HEK293T (cell line): ENCODE measurements around the gene P4HTM.

ENCODE experiments used
- CTCF ChIA-PET: fragments of 350-600 bp; formaldehyde crosslinking; extraction: SDS; loops from one replicate; lab custom pipeline; 2021; ENCODE audit warnings: antibody characterized with exemption, inconsistent platforms; lab: Yijun Ruan, JAX
- POLR2A ChIA-PET: fragments of 350-600 bp; formaldehyde crosslinking; extraction: SDS; loops from one replicate; lab custom pipeline; 2020; ENCODE audit warnings: antibody characterized with exemption, inconsistent platforms; lab: Yijun Ruan, JAX
- DNase-seq: peaks from one replicate; pipeline ENCODE4 v3.0.0; 2012; ENCODE audit warnings: mixed read lengths; ENCODE audit errors: extremely low spot score
- ARNT ChIP-seq: fragments of 450-650 bp; IDR thresholded peaks from 2 replicates; pipeline ENCODE4 v1.6.1; 2017; ENCODE audit warnings: mild to moderate bottlenecking
- BHLHE40 ChIP-seq: fragments of 450-650 bp; IDR thresholded peaks from 2 replicates; pipeline ENCODE4 v1.6.1; 2016; ENCODE audit warnings: mild to moderate bottlenecking, moderate library complexity, borderline replicate concordance
- CTBP1 ChIP-seq: fragments of 450-650 bp; IDR thresholded peaks from 2 replicates; pipeline ENCODE4 v1.6.1; 2016; ENCODE audit warnings: borderline replicate concordance
- ELF4 ChIP-seq: fragments of 450-650 bp; IDR thresholded peaks from 2 replicates; pipeline ENCODE4 v1.6.1; 2017; ENCODE audit warnings: antibody characterized with exemption
- FOXA1 ChIP-seq: fragments of 450-650 bp; IDR thresholded peaks from 2 replicates; pipeline ENCODE4 v1.6.1; 2016; ENCODE audit warnings: mild to moderate bottlenecking
- FOXK2 ChIP-seq: fragments of 450-650 bp; IDR thresholded peaks from 2 replicates; pipeline ENCODE4 v1.6.1; 2016; ENCODE audit warnings: mild to moderate bottlenecking
- FOXM1 ChIP-seq: fragments of 450-650 bp; IDR thresholded peaks from 2 replicates; pipeline ENCODE4 v1.6.1; 2017; ENCODE audit warnings: mild to moderate bottlenecking, borderline replicate concordance
- HDGF ChIP-seq: fragments of 450-650 bp; IDR thresholded peaks from 2 replicates; pipeline ENCODE4 v1.6.1; 2017; ENCODE audit warnings: antibody characterized with exemption, borderline replicate concordance
- L3MBTL2 ChIP-seq: fragments of 450-650 bp; conservative IDR thresholded peaks from 2 replicates; pipeline ENCODE4 v1.6.1; 2016; ENCODE audit warnings: mild to moderate bottlenecking
- LEF1 ChIP-seq: fragments of 450-650 bp; IDR thresholded peaks from 2 replicates; pipeline ENCODE4 v1.6.1; 2017; ENCODE audit warnings: mild to moderate bottlenecking, borderline replicate concordance
- NFRKB ChIP-seq: fragments of 450-650 bp; IDR thresholded peaks from 2 replicates; pipeline ENCODE4 v1.6.1; 2016; ENCODE audit warnings: mild to moderate bottlenecking, moderate library complexity
- SP1 ChIP-seq: fragments of 450-650 bp; IDR thresholded peaks from 2 replicates; pipeline ENCODE4 v1.6.1; 2017
- SUZ12 ChIP-seq: fragments of 450-650 bp; IDR thresholded peaks from 2 replicates; pipeline ENCODE4 v1.6.1; 2016; ENCODE audit warnings: mild to moderate bottlenecking
- TARDBP ChIP-seq: fragments of 450-650 bp; IDR thresholded peaks from 2 replicates; pipeline ENCODE4 v1.6.1; 2016
- ZNF384 ChIP-seq: fragments of 450-650 bp; IDR thresholded peaks from 2 replicates; pipeline ENCODE4 v1.6.1; 2016
- TF ChIP-seq, protein P1 (sequence below): fragments of 450-650 bp; IDR thresholded peaks from 2 replicates; pipeline ENCODE4 v1.6.1; 2016

The P4HTM gene

GRCh38 chr3:49024449-49024848 is 34.4 kb downstream of the P4HTM start:
- ChIA-PET CTCF (no interaction called here), POLR2A (interaction anchor here (1.2 to 9.9 kb wide), 5 partner anchors 10 to 69 kb away, joined by 5 to 204 read pairs (median 49); partner anchors contain the start of genes P4HTM, QRICH1 and WDR6)
- DNase-seq: no peak
- TF ChIP-seq ELF4 (peak; percentile 21; the same call in 1 of the 2 replicates), FOXM1 (no peak), BHLHE40 (no peak), FOXA1 (no peak), FOXK2 (no peak), HDGF (no peak), NFRKB (no peak)

GRCh38 chr3:49025005-49025792 is 35.2 kb downstream of the P4HTM start:
- no peak for DNase-seq
- POLR2A ChIA-PET: interaction anchor here (2.5 to 9.9 kb wide), 5 partner anchors 11 to 69 kb away, joined by 13 to 204 read pairs (median 49); partner anchors contain the start of genes P4HTM, QRICH1 and WDR6
- CTCF ChIA-PET: no interaction called here
- TF ChIP-seq BHLHE40: no peak
- TF ChIP-seq FOXA1: no peak
- no peak for TF ChIP-seq NFRKB
- no peak for TF ChIP-seq FOXM1
- no peak for TF ChIP-seq CTBP1
- no peak for TF ChIP-seq SUZ12
- no peak for TF ChIP-seq HDGF
- no peak for TF ChIP-seq LEF1

DNA sequence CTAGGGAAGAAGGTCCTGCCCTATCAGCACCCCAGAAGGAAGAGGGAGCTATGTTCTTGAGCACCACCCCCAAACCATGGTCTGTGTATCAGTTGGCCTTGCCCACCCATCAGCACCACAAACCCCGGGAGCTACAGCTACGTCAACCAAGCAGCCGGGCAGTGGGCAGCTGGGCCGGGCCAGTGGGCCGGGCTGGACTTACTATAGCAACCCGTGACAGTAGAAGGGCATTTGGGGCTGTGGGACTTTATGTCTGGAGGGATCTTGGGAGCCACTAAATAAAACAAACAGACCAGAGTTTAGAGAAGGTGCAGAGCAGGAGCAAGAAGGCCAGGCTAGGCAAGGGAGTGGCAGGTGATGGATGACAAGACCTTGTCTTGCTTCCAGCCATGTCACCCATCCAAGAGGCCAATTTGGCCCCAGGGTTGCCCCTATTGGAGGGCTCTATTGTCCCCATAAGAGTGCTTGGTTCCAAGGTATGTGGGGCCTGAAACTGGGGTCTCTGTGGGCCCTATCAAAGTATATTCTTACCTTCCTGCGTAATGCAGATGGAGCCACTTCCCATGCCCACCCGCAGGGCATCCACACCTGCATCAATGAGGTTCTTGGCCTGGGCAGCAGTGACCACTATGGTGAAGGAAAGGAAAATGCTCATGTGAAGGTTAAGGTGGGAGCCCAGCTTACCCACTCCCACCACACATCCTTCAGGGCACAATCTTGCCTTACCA is 35.9 kb downstream of the P4HTM start:
- 0 out of 2 replicates have a peak, but pooled peaks have one; percentile 8 for TF ChIP-seq ELF4
- TF ChIP-seq SP1: no peak
- CTCF ChIA-PET: no interaction called here
- POLR2A ChIA-PET: interaction anchor here (0.6 to 9.9 kb wide), 5 partner anchors 12 to 95 kb away, joined by 3 to 77 read pairs (median 21); partner anchors contain the start of genes P4HTM, QRICH1, USP19 and WDR6
- DNase-seq: no peak

DNA sequence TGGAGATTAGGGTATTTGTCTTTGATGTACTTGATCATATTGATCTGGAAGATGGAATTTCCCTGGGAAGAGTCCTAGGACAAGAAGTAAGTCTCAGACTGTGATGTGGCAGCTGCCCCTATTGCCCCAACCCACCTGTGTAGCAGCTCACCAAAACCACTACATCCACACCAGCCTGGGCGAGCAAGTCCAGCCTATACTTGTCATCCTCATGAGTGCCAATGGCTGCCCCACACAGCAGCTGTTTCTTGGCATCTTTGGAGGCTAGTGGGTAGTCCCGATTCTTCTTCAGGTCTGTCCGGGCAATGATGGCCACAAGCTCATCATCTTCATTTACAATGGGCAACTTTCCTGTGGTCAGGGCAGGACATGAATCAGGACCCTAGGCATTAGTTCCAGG is 36.5 kb downstream of the P4HTM start:
- TF ChIP-seq HDGF (no peak), LEF1 (no peak), CTBP1 (no peak), FOXK2 (no peak), FOXM1 (no peak), NFRKB (no peak), ELF4 (no peak), ZNF384 (no peak), BHLHE40 (no peak), TARDBP (no peak), SUZ12 (no peak), SP1 (no peak), L3MBTL2 (no peak), FOXA1 (no peak), ARNT (no peak)
- TF ChIP-seq, protein P1, sequence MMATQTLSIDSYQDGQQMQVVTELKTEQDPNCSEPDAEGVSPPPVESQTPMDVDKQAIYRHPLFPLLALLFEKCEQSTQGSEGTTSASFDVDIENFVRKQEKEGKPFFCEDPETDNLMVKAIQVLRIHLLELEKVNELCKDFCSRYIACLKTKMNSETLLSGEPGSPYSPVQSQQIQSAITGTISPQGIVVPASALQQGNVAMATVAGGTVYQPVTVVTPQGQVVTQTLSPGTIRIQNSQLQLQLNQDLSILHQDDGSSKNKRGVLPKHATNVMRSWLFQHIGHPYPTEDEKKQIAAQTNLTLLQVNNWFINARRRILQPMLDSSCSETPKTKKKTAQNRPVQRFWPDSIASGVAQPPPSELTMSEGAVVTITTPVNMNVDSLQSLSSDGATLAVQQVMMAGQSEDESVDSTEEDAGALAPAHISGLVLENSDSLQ: no peak
- CTCF ChIA-PET: no interaction called here
- POLR2A ChIA-PET: interaction anchor here (0.6 to 9.9 kb wide), 4 partner anchors 12 to 94 kb away, joined by 3 to 77 read pairs (median 17); partner anchors contain the start of genes P4HTM, USP19 and WDR6
- no peak for DNase-seq

DNA sequence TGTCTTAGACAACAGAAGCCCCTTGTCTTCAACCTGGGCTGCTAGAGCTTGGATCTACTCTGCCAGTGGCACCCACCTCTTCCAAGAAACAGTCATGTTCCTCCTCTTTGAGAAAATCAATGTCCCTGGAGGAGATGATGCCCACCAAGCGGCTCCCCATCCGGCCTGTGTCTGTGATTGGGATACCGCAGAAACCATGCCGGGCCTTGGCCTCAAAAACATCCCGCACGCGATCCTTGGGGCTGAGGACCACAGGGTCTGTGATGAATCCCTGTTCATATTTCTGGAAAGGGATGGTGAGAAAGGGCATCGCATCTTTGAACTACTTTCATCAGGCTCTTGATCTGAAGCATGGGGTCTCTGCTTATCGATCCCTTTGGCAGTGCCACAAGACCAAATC is 37.6 kb downstream of the P4HTM start:
- TF ChIP-seq HDGF: no peak
- TF ChIP-seq ELF4: no peak; the same call in 1 of the 2 replicates
- no peak for TF ChIP-seq FOXM1
- TF ChIP-seq, protein P1: no peak
- no peak for TF ChIP-seq SUZ12
- TF ChIP-seq CTBP1: no peak
- TF ChIP-seq L3MBTL2: no peak
- TF ChIP-seq BHLHE40: no peak
- TF ChIP-seq SP1: no peak
- TF ChIP-seq NFRKB: no peak
- TF ChIP-seq ZNF384: no peak
- TF ChIP-seq LEF1: no peak
- no peak for TF ChIP-seq FOXK2
- no peak for TF ChIP-seq ARNT
- TF ChIP-seq FOXA1: no peak
- no peak for TF ChIP-seq TARDBP
- POLR2A ChIA-PET: interaction anchor here (2.3 to 2.5 kb wide), 2 partner anchors 20 to 39 kb away, joined by 13 to 22 read pairs; partner anchors contain the start of gene WDR6
- DNase-seq: no peak
- CTCF ChIA-PET: no interaction called here

- CTCF ChIA-PET: interaction anchor here (0.7 to 1.4 kb wide), 2 partner anchors 40 to 289 kb away, joined by 3 to 6 read pairs; no protein-coding TSS in a partner anchor
- POLR2A ChIA-PET: interaction anchor here (1.9 to 2.3 kb wide), 2 partner anchors 9 to 40 kb away, joined by 22 to 36 read pairs; partner anchors contain the start of gene DALRD3
- no peak for DNase-seq
- TF ChIP-seq TARDBP (no peak), LEF1 (no peak), CTBP1 (no peak), L3MBTL2 (no peak), HDGF (no peak), SUZ12 (no peak), ELF4 (no peak), FOXK2 (no peak), ZNF384 (no peak), ARNT (no peak), BHLHE40 (no peak), NFRKB (no peak)
- TF ChIP-seq, protein P1: no peak
Measured at GRCh38 chr3:49028298-49028672, 38.2 kb downstream of the P4HTM start.
